RWPE2 (cell line): ENCODE measurements around the gene PBRM1.

Experiments
- ATAC-seq: fragments of 200-7000 bp; cut with Tn5 transposase; 3 replicates; pipeline ENCODE4 v1.9.1; 2021; ENCODE audit warnings: low read depth
- DNase-seq: peaks from one replicate; pipeline ENCODE4 v3.0.0-alpha.2; 2020; ENCODE audit warnings: low spot score
- H3K27ac ChIP-seq: fragments of 450-650 bp; 2 replicates; pipeline ENCODE4 v1.5.1; 2017; ENCODE audit warnings: mild to moderate bottlenecking; ENCODE audit not compliant: poor library complexity, severe bottlenecking
- H3K27me3 ChIP-seq: fragments of 250-450 bp; sonication (Bioruptor Pico); 2 replicates; pipeline ENCODE4 v1.5.1; 2021; ENCODE audit warnings: mild to moderate bottlenecking, moderate library complexity; ENCODE audit not compliant: insufficient read depth, poor library complexity, severe bottlenecking
- H3K36me3 ChIP-seq: fragments of 250-450 bp; sonication (Bioruptor Pico); 2 replicates; pipeline ENCODE4 v1.5.1; 2020; ENCODE audit warnings: low read depth, mild to moderate bottlenecking, moderate library complexity
- H3K4me1 ChIP-seq: fragments of 250-450 bp; sonication (Bioruptor Pico); 2 replicates; pipeline ENCODE4 v1.5.1; 2021; ENCODE audit warnings: mild to moderate bottlenecking, moderate library complexity; ENCODE audit not compliant: insufficient read depth, poor library complexity, severe bottlenecking
- H3K4me3 ChIP-seq: fragments of 250-450 bp; sonication (Bioruptor Pico); 2 replicates; pipeline ENCODE4 v1.5.1; 2021; ENCODE audit warnings: mild to moderate bottlenecking, moderate library complexity; ENCODE audit not compliant: severe bottlenecking
- H3K9me3 ChIP-seq: fragments of 250-450 bp; sonication (Bioruptor Pico); 2 replicates; pipeline ENCODE4 v1.5.1; 2021; ENCODE audit warnings: mild to moderate bottlenecking, moderate library complexity; ENCODE audit not compliant: severe bottlenecking
- CTCF ChIP-seq: fragments of 450-650 bp; IDR thresholded peaks from one replicate; pipeline ENCODE4 v1.5.1; 2017; ENCODE audit warnings: mild to moderate bottlenecking, moderate library complexity; ENCODE audit not compliant: poor library complexity, severe bottlenecking

PBRM1 gene

GRCh38 chr3:52724511-52724910 is 38.8 kb upstream of the PBRM1 start:
- Histone ChIP-seq H3K9me3 (no peaks in the 10 kb centered on the region), H3K36me3 (peaks cover 16% of the 10 kb centered on the region), H3K4me1 (no peaks in the 10 kb centered on the region), H3K27ac (no peak overlapping the region), H3K27me3 (no peaks in the 10 kb centered on the region), H3K4me3 (no peak overlapping the region)
- no peak for DNase-seq
- TF ChIP-seq CTCF, result no peak
- no peak for ATAC-seq

GRCh38 chr3:52723935-52724334 is 38.2 kb upstream of the PBRM1 start:
- H3K27ac ChIP-seq, result no peak overlapping the region
- no peak for DNase-seq
- H3K4me3 ChIP-seq, result no peak overlapping the region
- TF ChIP-seq CTCF, result no peak
- no peaks in the 10 kb centered on the region for H3K4me1 ChIP-seq
- peaks cover 19% of the 10 kb centered on the region for H3K36me3 ChIP-seq
- no peaks in the 10 kb centered on the region for H3K27me3 ChIP-seq
- no peaks in the 10 kb centered on the region for H3K9me3 ChIP-seq
- no peak for ATAC-seq

GRCh38 chr3:52722491-52722890 is 36.8 kb upstream of the PBRM1 start:
- H3K27me3 ChIP-seq, result no peaks in the 10 kb centered on the region
- H3K4me3 ChIP-seq, result no peak overlapping the region
- DNase-seq (no peak), ATAC-seq (no peak)
- no peak for TF ChIP-seq CTCF
- no peaks in the 10 kb centered on the region for H3K4me1 ChIP-seq
- no peak overlapping the region for H3K27ac ChIP-seq
- H3K36me3 ChIP-seq, result peaks cover 15% of the 10 kb centered on the region
- H3K9me3 ChIP-seq, result no peaks in the 10 kb centered on the region

- no peak overlapping the region for H3K27ac ChIP-seq
- H3K4me3 ChIP-seq, result no peak overlapping the region
- H3K4me1 ChIP-seq, result no peaks in the 10 kb centered on the region
- H3K9me3 ChIP-seq, result no peaks in the 10 kb centered on the region
- peaks cover 15% of the 10 kb centered on the region for H3K36me3 ChIP-seq
- H3K27me3 ChIP-seq, result no peaks in the 10 kb centered on the region
- DNase-seq (no peak), ATAC-seq (no peak)
- no peak for TF ChIP-seq CTCF
These were observed 36.0 kb upstream of the PBRM1 start for GRCh38 chr3:52721730-52722008.

GRCh38 chr3:52721002-52721729 is 35.5 kb upstream of the PBRM1 start:
- no peak overlapping the region for H3K27ac ChIP-seq
- DNase-seq (no peak), ATAC-seq (no peak)
- no peaks in the 10 kb centered on the region for H3K9me3 ChIP-seq
- H3K4me3 ChIP-seq, result no peak overlapping the region
- no peak for TF ChIP-seq CTCF
- H3K27me3 ChIP-seq, result no peaks in the 10 kb centered on the region
- no peaks in the 10 kb centered on the region for H3K4me1 ChIP-seq
- peaks cover 15% of the 10 kb centered on the region for H3K36me3 ChIP-seq
